HG03520 (cell line): ENCODE measurements around the gene ORM2.
A peak's percentile ranks its signal among the peaks of the same experiment; 100 is the strongest.
"Not testable (repeated sequence)": the region's sequence is repeated elsewhere in the genome, so short reads cannot be mapped to it uniquely, and the experiment has no call there.

Experiments used
- ATAC-seq: cut with Tn5 transposase; IDR thresholded peaks from one replicate; pipeline ENCODE4 v1.9.1; 2021; ENCODE audit warnings: mild to moderate bottlenecking, moderate library complexity; ENCODE audit not compliant: unreplicated experiment

Gene ORM2

DNA sequence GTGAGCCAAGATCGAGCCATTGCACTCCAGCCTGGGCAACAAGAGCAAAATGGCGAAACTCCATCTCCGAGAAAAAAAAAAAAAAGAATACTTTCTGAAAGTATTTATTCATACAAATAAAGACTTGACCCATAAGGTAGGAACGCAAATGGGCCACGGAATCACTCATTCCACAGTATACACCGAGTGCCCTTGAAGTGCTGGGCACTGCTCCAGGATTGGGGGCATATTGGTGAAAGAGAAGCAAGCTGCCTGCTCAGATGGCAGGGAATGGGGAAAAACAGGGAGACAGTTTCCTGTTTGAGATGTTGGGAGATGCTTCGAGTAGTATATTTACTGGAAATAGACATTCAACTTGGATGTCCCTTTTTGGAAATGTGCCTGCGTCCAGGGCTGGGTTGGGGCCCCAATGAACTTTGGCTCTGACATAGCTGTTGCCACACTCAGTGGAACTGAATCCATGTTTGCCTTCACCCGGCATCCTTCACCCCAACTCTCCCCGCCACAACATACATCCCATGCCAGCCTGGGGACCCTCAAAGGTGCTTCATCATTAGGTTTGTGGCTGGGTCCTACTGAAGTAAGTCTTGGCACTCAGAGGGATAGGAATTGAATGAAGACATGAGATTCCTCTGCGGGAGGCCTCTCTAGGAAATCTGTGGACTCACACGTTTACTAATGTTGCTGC, 588 bp upstream of the ORM2 start:
- not testable (repeated sequence) for ATAC-seq

DNA sequence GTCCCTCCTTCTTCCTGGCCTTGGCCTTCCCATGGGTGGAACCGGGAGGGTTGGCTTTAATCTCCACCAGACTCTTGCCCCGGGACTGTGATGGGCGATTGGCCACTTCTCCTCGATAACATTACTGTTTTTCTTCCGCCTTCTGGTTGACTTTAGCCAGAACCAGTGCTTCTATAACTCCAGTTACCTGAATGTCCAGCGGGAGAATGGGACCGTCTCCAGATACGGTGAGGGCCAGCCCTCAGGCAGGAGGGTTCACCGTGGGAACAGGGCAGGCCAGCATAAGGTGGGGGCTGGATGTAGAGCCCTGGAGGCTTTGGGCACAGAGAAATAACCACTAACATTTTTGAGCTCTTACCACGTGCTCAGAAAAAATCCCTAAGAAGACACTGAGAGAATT, 967 bp downstream of the ORM2 start:
- no peak for ATAC-seq

GRCh38 chr9:114331229-114332195, 1.8 kb downstream of the ORM2 start:
- not testable (repeated sequence) for ATAC-seq

DNA sequence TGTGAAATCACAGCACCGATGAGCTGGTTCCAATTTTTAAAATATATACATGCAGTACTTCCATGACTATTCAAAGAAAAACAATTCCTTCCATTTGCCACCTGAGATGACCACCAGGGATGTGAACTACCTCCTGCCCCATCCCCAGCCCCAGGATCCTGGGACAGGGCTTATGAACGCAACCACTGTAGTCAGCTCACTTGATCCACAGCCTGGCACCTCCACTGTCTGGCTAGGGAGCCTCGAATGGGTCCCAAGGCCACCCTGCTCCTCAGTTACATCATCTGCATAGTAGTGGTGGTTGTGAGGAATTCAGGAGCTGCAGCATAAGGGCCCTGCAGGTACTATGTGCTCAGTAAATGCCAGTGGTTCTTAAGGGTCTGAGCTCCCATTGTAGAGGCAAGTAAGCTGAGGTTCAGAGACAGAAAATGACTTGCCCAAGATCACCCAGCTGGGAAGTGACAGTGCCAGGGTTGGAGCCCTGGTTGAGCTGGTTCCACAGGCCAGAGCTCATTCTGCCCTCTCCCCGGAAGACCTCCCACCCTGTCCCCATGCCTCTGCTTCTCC, 2.9 kb downstream of the ORM2 start:
- ATAC-seq = not testable (repeated sequence)

GRCh38 chr9:114333718-114334117, 4.0 kb downstream of the ORM2 start:
- ATAC-seq = not testable (repeated sequence)

DNA sequence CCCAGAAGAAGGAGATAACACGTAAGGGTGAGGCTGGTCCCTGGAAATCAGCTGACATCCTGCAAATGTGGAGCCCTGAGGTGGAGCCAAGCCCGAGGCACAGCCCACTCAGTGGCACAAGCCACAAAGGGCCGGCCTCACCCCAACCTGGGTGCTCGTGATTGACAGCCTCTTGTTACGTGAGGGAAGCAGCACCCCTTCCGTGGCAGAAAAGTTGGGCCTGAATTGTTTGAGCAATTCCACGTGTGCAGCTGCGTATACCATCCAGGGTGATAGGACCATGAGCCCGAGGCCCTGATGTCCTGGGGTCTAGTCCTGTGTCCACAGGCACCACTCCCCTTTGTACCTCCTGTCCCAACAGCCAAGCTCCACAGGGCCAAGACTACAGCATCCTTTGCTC, 4.8 kb downstream of the ORM2 start:
- no peak for ATAC-seq

DNA sequence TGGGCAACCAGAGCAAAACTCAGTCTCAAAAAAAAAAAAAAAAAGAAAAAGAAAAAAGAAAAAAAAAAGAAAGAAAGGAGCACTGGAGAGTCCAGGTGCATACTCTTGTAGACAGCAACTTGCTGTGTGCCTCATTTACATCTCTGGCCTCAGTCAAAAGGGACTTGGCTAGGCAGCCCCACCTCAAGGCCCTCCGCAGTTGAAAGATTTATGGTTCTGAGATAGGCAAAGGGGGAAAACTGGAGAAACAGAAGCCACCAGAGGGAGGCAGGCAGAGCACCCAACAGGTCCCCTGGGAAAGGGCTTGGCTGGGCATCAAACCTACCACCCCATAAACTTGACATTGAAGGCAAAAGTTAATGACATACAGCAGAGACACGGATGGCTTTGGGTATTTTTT, 6.1 kb downstream of the ORM2 start:
- no peak for ATAC-seq

DNA sequence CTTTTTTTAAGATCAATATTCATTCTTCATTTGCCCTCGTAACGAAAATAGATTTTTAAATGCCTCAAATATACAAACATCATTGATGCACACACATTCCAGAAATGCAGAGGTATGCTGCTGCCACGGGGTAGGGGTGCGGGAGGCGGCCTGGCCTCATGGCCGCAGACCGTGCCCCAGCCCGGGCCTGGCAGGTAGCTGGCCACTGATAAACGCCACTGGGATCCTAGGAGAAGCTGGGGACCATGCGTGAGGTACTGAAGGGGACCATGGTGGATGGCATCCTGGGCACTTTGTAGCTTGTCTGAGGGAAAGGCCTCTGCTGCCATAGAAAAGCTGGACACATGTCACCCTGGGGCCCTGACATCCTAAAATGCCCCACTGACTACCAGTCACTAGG, 6.5 kb downstream of the ORM2 start:
- no peak for ATAC-seq

- ATAC-seq = no peak
Measured at GRCh38 chr9:114336699-114337395, 7.2 kb downstream of the ORM2 start.

DNA sequence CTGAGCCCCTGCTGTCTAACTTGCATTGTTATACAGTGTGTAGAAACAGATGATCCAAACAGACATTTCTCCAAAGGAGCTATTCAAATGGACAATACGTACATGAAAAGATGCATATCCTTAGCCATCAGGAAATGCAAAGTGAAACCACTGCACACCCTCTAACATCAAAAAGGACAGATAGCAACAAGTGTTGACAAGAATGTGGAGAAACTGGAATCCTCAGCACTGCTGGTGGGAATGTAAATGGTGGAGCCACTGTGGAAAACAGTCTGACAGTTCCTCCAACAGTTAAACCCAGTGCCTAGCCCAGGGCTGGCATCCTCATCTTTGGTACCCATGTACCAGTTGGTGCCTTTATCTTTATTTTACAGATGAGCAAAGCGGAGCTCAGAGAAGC, 8.5 kb downstream of the ORM2 start:
- ATAC-seq = no peak

GRCh38 chr9:114339130-114339908, 9.7 kb downstream of the ORM2 start:
- ATAC-seq = peak; percentile 64

DNA sequence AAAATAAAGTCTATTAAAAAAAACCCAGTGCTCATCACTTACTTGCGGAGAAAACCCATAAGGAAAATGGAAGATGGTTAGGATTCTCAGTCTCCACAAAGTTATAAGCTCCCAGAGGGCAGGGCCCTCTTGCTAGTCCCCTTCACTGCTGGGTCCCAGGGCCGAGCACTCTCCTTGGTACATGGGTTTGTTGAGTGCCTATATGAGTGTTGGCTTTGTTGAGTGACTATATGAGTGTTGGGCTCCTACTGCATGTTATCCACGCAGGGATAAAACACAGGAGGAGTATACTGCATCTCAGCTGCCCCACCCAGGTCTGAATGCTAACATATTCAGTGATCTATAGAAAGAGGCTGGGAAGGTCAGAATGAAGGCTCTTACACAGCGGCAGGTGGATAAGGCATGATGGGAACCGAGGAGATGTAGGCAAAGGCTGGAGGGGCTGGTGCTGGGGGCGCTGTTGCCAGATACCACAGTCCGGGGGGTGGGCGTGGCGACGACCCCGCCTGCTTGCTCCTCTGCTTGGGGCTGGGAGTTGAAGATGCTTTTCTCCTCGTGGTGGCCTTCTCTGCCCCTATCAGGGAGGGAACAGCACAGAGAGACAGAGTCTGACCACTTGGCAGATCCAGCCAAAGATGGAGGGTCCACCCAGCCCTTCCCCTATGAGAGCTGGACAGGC, 11.6 kb downstream of the ORM2 start:
- no peak for ATAC-seq

DNA sequence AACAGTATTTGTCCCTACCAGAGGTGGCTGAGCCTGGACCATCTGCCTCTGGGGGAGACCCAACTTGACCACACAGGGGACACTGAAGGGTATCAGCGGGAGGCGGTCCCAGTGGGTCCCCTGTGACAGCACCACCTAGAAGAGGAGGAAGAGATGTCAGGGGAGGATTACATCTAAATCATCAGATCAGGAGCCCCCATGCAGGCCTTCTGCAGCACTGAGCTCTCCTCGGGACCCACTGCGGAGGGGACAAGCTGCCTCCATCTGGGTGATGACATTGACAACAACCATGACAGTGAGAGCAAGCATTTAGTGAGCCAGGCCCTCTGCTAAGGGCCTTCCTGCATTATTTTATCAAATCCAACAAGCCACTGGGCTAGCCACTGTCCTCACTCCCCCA, 12.3 kb downstream of the ORM2 start:
- no peak for ATAC-seq

DNA sequence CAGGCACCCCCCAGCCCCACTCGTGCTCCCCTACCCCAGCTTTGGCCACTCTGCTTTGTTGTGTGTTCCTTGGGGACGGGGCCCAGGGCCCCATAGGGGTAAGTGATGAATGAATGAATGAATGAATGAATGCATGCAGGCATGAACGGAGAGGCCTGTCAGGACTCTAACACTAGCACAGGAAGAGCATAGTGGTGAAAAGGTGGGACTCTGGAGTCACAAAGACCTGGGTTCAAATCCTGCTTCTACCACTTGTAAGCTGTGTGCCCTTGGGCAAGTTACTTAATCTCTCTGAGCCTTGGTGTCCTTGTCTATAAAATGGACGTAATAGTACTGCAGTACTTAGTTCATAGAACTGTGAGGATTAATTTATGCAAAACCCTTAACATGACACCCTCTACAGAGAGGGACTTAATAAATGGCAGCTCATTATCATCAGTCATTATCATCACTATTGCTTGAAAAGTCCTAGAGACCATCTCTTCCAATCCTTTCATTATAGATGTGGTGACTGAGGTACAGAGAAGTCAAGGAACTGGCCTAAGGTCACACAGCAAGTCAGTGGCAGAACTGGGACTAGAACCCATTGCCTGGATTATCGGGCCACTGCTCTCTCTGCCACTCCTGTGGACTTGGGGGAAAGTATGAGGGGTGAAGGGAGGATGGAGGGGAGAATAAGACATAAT, 13.2 kb downstream of the ORM2 start:
- ATAC-seq = no peak

- no peak for ATAC-seq
Measured at GRCh38 chr9:114343471-114344187, 14.0 kb downstream of the ORM2 start.

DNA sequence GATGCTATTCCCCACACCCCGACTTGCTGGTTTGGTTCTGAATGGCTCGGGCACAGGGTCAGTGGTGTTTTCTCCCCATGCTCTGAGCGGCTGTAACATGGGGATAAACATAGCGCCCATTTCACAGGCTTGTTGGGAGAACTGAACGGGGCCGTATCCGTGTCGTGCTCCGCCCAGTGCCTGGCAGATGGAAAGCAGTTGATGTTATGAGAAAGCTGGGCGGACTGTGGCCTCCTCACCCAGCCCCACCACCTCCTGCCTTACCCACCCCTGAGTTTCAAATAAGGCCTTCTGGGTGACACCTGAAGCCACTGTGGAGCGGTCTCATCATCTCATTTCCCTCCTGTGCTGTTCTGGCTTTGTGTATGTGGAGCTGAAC, 14.5 kb downstream of the ORM2 start:
- ATAC-seq = no peak

DNA sequence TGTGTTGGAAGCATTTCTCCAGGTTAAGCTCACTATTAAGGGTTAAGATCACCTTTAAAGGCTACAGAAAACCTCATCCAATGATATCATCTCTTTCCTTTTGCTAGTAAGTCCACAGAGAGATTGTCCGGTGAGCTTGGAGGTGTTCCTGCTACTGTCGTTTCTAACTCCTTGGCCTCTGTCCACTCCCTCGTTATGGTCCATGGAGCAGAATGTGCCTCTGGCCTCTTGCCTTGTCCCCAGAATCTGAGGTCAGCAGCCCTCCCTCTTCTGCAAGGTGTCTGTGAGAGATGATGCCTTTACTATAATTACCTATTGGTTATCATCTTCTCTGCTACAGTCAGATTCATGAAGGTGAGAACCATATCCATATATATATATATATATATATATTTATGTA, 15.0 kb downstream of the ORM2 start:
- no peak for ATAC-seq

DNA sequence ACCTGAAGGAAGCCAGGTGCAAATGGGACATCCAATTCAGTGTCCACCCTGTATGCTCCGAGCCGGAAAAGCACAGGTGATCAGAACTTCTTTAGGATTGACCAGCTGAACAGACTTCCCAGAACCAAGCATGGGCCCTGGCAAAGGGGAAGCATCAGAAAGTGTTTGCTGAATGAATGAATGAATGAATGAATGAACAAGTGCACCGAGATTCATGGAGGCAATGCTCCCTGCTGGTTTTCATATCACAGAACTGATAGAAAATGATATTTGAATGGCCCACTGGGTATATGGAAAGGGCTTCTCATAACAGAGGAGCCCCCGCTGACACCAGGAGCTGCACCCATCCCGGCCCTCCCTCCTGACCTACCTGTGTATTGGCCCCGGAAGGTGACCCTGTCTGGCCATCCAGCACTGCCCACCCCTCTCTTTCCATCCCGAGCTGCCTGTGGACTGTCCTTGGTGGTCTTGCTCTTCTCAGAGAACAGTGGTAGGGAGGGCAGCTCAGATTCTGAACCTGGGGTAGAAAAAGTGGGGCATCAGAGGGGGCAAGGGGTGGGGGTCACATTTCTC, 15.9 kb downstream of the ORM2 start:
- no peak for ATAC-seq
